Keratinocyte (primary cell): ENCODE results near the gene NCKAP5.

Experiments
- EZH2 ChIP-seq: IDR thresholded peaks from one replicate; pipeline ENCODE4 v1.6.1; 2012; ENCODE audit warnings: inconsistent platforms, mild to moderate bottlenecking, low read length, moderate library complexity
- TF ChIP-seq, protein P1 (sequence below), 3 experiments: IDR thresholded peaks in 1 of 3; conservative IDR thresholded peaks in 1 of 3; optimal IDR thresholded peaks in 1 of 3; 2 replicates in 2 of 3; 3 replicates in 1 of 3; pipeline versions ENCODE3 to v1.5.1; 2011; ENCODE audit warnings: low read length in 3 of 3, mild to moderate bottlenecking in 3 of 3, moderate library complexity in 2 of 3, control low read depth in 1 of 3, inconsistent platforms in 1 of 3; ENCODE audit not compliant: insufficient read depth in 2 of 3; ENCODE audit errors: extremely low read depth in 1 of 3

- TF ChIP-seq, protein P1, sequence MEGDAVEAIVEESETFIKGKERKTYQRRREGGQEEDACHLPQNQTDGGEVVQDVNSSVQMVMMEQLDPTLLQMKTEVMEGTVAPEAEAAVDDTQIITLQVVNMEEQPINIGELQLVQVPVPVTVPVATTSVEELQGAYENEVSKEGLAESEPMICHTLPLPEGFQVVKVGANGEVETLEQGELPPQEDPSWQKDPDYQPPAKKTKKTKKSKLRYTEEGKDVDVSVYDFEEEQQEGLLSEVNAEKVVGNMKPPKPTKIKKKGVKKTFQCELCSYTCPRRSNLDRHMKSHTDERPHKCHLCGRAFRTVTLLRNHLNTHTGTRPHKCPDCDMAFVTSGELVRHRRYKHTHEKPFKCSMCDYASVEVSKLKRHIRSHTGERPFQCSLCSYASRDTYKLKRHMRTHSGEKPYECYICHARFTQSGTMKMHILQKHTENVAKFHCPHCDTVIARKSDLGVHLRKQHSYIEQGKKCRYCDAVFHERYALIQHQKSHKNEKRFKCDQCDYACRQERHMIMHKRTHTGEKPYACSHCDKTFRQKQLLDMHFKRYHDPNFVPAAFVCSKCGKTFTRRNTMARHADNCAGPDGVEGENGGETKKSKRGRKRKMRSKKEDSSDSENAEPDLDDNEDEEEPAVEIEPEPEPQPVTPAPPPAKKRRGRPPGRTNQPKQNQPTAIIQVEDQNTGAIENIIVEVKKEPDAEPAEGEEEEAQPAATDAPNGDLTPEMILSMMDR (optimal IDR thresholded peaks at IDR 0.05 in 1 of 3, IDR thresholded peaks at IDR 0.05 in 1 of 3, conservative IDR thresholded peaks at IDR 0.05 in 1 of 3; ENCODE audit: extremely low read depth in 1 of 3, insufficient read depth in 2 of 3, low read length in 3 of 3), result no peak
- no peak for TF ChIP-seq EZH2
These were observed 105.5 kb downstream of the NCKAP5 start for GRCh38 chr2:133462811-133463210.
